T follicular helper cell (primary cell): Measurements from ENCODE around the gene GYS2.

Source experiments
- DNase-seq: peaks from one replicate; pipeline ENCODE4 v3.0.0-alpha.2; 2020; ENCODE audit warnings: low read depth

GYS2 gene

GRCh38 chr12:21502872-21503271, 101.8 kb downstream of the GYS2 start:
- DNase-seq = no peak

- DNase-seq = no peak
Measured at GRCh38 chr12:21502164-21502496, 102.5 kb downstream of the GYS2 start.

GRCh38 chr12:21501258-21502163, 103.1 kb downstream of the GYS2 start, which contains the start of the genes GOLT1B and RECQL:
Gene GOLT1B, plus strand, starts transcription at chr12:21501789. Its CDS starts 135 bp downstream, at chr12:21501924.
Gene RECQL, minus strand, starts transcription at chr12:21501635. Its CDS starts 2,065 bp downstream, at chr12:21499570.
- peak; percentile 87 for DNase-seq

GRCh38 chr12:21500786-21501257, 103.8 kb downstream of the GYS2 start:
- no peak for DNase-seq

- DNase-seq = no peak
Measured at GRCh38 chr12:21499765-21500164, 104.9 kb downstream of the GYS2 start.
